ENCODE measurements around the gene CLCN6. TPM values are rescaled to one million over a fixed set of nuclear protein-coding genes. Genes with fewer than 3 reads are reported as not detected.

Gene CLCN6
- total and polyA plus RNA-seq, 2 of the 8 experiments (the other 6 are each of a cell fraction or from before 2014, with no cell fraction given) = 15.7 to 26.0 TPM

DNA sequence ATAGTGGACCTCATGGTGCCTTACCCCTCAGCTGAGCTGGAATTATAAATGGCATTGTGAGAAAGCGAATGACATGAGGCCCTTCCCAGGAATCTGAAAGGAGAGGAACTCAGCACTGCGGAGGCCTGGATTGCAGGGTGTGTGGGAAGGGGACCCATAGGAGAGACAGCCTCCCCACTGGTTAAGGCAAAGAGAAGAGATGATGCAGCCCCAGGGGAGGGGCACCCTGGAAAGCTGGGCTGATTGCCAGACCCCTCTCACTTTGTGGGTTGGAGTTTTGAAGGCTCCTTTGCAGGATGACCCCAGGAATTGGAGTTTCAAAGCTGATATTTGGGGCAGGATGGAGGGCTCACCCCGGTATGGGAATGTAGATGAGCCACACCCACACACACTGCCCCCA is 50.7 kb downstream of the CLCN6 start:
- Histone ChIP-seq H3K4me2 (ENCODE audit: insufficient read depth in 1 of 2, low read depth in 2 of 2, low read length in 2 of 2) (no peak overlapping the region), H3K4ac (replicated peaks; ENCODE audit: insufficient read length, low read depth, low read length) (no peak overlapping the region), H3K23ac (ENCODE audit: insufficient read length) (no peak overlapping the region), H3K27ac (ENCODE audit: low read depth, low read length) (no peak overlapping the region), H3K56ac (replicated peaks; ENCODE audit: insufficient read length, low read depth, low read length) (no peak overlapping the region), H3K4me3 (ENCODE audit: extremely low read depth in 1 of 4, insufficient read depth in 2 of 4, low read depth in 3 of 4, low read length in 4 of 4) (no peak overlapping the region), H2BK20ac (ENCODE audit: low read length) (no peak overlapping the region), H4K91ac (replicated peaks; ENCODE audit: insufficient read length, low read length) (no peak overlapping the region), H3K27me3 (replicated peaks in 1 of 4; ENCODE audit: control insufficient read depth in 3 of 4, extremely low read depth in 1 of 4, insufficient read depth in 3 of 4, low read length in 3 of 4) (peaks cover 0 to 22% (median 12%) of the 10 kb centered on the region in 4 experiments; a peak in 6 of 7 replicates), H3K14ac (ENCODE audit: insufficient read length) (no peak overlapping the region), H2AFZ (ENCODE audit: low read length) (no peak overlapping the region), H3K79me1 (ENCODE audit: low read depth, low read length) (no peaks in the 10 kb centered on the region), H3K23me2 (ENCODE audit: low read depth, low read length) (peaks cover 3% of the 10 kb centered on the region; the same call in 1 of the 2 replicates), H3K9me3 (ENCODE audit: insufficient read depth in 2 of 2, low read depth in 1 of 2, low read length in 1 of 2) (no peaks in the 10 kb centered on the region), H3K79me2 (ENCODE audit: control insufficient read depth in 1 of 2, insufficient read depth in 2 of 2, low read length in 2 of 2) (no peaks in the 10 kb centered on the region), H4K5ac (ENCODE audit: insufficient read length, low read depth, low read length) (no peak overlapping the region), H2BK120ac (replicated peaks; ENCODE audit: low read depth, low read length) (no peak overlapping the region), H3K36me3 (ENCODE audit: control insufficient read depth in 2 of 4, insufficient read depth in 4 of 4, low read length in 3 of 4) (no peaks in the 10 kb centered on the region), H2BK5ac (ENCODE audit: low read depth, low read length) (no peak overlapping the region), H2BK15ac (ENCODE audit: low read length) (no peak overlapping the region), H3K4me1 (replicated peaks in 1 of 4; ENCODE audit: control insufficient read depth in 3 of 4, insufficient read depth in 4 of 4, low read length in 3 of 4) (peaks cover 0 to 3% (median 1%) of the 10 kb centered on the region in 4 experiments; a peak in 1 of 7 replicates), H2AK5ac (ENCODE audit: low read depth, low read length) (no peak overlapping the region), H3K9ac (replicated peaks in 1 of 4; ENCODE audit: extremely low read depth in 1 of 4, low read depth in 3 of 4, low read length in 3 of 4) (no peak overlapping the region), H4K8ac (ENCODE audit: extremely low read depth, insufficient read depth, low read length) (no peak overlapping the region), H3K18ac (ENCODE audit: extremely low read depth, low read length) (no peak overlapping the region), H2BK12ac (ENCODE audit: low read depth, low read length) (no peak overlapping the region), H4K20me1 (replicated peaks in 1 of 2; ENCODE audit: control insufficient read depth in 1 of 2, insufficient read depth in 2 of 2, low read length in 2 of 2) (peaks cover 0 to 4% of the 10 kb centered on the region in 2 experiments)
- WGBS, 2 experiments (ENCODE audit: extremely low coverage in 1 of 2, insufficient coverage in 1 of 2, insufficient read length in 1 of 2, insufficient replicate concordance in 2 of 2, low coverage in 1 of 2, low lambda C conversion rate in 2 of 2, missing lambda C conversion rate in 1 of 2) = 60% methylated on average over 3 of the region's 3 CpGs; no CpG with 5 or more reads in 1 of the 2 experiments
- TF ChIP-seq NRF1 (IDR thresholded peaks at IDR 0.05; ENCODE audit: low read depth, low read length) = no peak
- no peak for TF ChIP-seq JUN (IDR thresholded peaks at IDR 0.05; ENCODE audit: low read depth, low read length)
- TF ChIP-seq, protein P1, sequence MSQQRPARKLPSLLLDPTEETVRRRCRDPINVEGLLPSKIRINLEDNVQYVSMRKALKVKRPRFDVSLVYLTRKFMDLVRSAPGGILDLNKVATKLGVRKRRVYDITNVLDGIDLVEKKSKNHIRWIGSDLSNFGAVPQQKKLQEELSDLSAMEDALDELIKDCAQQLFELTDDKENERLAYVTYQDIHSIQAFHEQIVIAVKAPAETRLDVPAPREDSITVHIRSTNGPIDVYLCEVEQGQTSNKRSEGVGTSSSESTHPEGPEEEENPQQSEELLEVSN (IDR thresholded peaks at IDR 0.05) = no peak
- no peak for FAIRE-seq
- ChIA-PET POLR2A (ENCODE audit: partially characterized antibody) (interaction anchor here (0.9 to 9.0 kb wide), 2 partner anchors 35 to 52 kb away, joined by 3 to 81 read pairs; no protein-coding TSS in a partner anchor), CTCF (ENCODE audit: partially characterized antibody) (interaction anchor here (0.7 to 4.9 kb wide), 12 partner anchors 8 to 84 kb away, joined by 3 to 21 read pairs (median 3); partner anchors contain the start of gene NPPA)
- DNase-seq (ENCODE audit: low read depth in 1 of 2, low spot score in 2 of 2) = no peak
